ENCODE results near the gene SFSWAP. TPM values are rescaled to one million over a fixed set of nuclear protein-coding genes. Genes with fewer than 3 reads are reported as not detected.

Gene SFSWAP
- total RNA-seq, 3 donors from 2014 or later: 34.5 to 52.7 (median 50.7) TPM

GRCh38 chr12:131833288-131833895 is 122.5 kb downstream of the SFSWAP start:
- H3K9me3 ChIP-seq: no peaks in the 10 kb centered on the region
- intact Hi-C loops (cut with DNase I, micrococcal nuclease): no loop called here
- no peak overlapping the region for H3K4me3 ChIP-seq
- no peaks in the 10 kb centered on the region for H3K36me3 ChIP-seq (ENCODE audit: low read depth)
- peaks cover 11% of the 10 kb centered on the region for H3K4me1 ChIP-seq (ENCODE audit: low read depth)
- ATAC-seq: no peak
- peak in 1 of 3 donors; percentile 31 for DNase-seq
- no peak for TF ChIP-seq CTCF (IDR thresholded peaks at IDR 0.05)

GRCh38 chr12:131833896-131834641 is 123.2 kb downstream of the SFSWAP start:
- DNase-seq: peak in 1 of 3 donors; percentile 38
- ATAC-seq: no peak
- no peak overlapping the region for H3K4me3 ChIP-seq
- H3K36me3 ChIP-seq (ENCODE audit: low read depth): no peaks in the 10 kb centered on the region
- TF ChIP-seq CTCF (IDR thresholded peaks at IDR 0.05): no peak
- H3K4me1 ChIP-seq (ENCODE audit: low read depth): peaks cover 10% of the 10 kb centered on the region
- H3K9me3 ChIP-seq: no peaks in the 10 kb centered on the region
- intact Hi-C loops (cut with DNase I, micrococcal nuclease): no loop called here

- Histone ChIP-seq H3K4me1 (ENCODE audit: low read depth) (peaks cover 7% of the 10 kb centered on the region), H3K36me3 (ENCODE audit: low read depth) (no peaks in the 10 kb centered on the region), H3K9me3 (no peaks in the 10 kb centered on the region), H3K4me3 (no peak overlapping the region)
- intact Hi-C loops (cut with DNase I, micrococcal nuclease): no loop called here
- TF ChIP-seq CTCF (IDR thresholded peaks at IDR 0.05): no peak
- peak; percentile 57 for ATAC-seq
- peak in 1 of 3 donors; percentile 58 for DNase-seq
Measured at GRCh38 chr12:131834798-131835615, 124.1 kb downstream of the SFSWAP start.

- no peak overlapping the region for H3K4me3 ChIP-seq
- no peaks in the 10 kb centered on the region for H3K9me3 ChIP-seq
- no peaks in the 10 kb centered on the region for H3K36me3 ChIP-seq (ENCODE audit: low read depth)
- H3K4me1 ChIP-seq (ENCODE audit: low read depth): peaks cover 2% of the 10 kb centered on the region
- no peak for TF ChIP-seq CTCF (IDR thresholded peaks at IDR 0.05)
- intact Hi-C loops (cut with DNase I, micrococcal nuclease): no loop called here
- ATAC-seq (no peak), DNase-seq (peak in 1 of 3 donors; percentile 30)
Measured at GRCh38 chr12:131835616-131836171, 124.8 kb downstream of the SFSWAP start.

- no peaks in the 10 kb centered on the region for H3K9me3 ChIP-seq
- no peaks in the 10 kb centered on the region for H3K4me1 ChIP-seq (ENCODE audit: low read depth)
- ATAC-seq (no peak), DNase-seq (no peak)
- intact Hi-C loops (cut with DNase I, micrococcal nuclease): no loop called here
- no peak for TF ChIP-seq CTCF (IDR thresholded peaks at IDR 0.05)
- H3K36me3 ChIP-seq (ENCODE audit: low read depth): no peaks in the 10 kb centered on the region
- no peak overlapping the region for H3K4me3 ChIP-seq
Measured at GRCh38 chr12:131836193-131836592, 125.3 kb downstream of the SFSWAP start.

Data from mucosa of descending colon (tissue), 3 donors.